RWPE1 (cell line): ENCODE measurements around the gene FBLN7.
A peak's percentile ranks its signal among the peaks of the same experiment; 100 is the strongest.

Source experiments
- CTCF ChIA-PET: fragments of 350-600 bp; sonication (Branson Sonifier 250); formaldehyde crosslinking; extraction: SDS; loops from one replicate; lab custom pipeline; 2021; lab: Yijun Ruan, JAX
- POLR2A ChIA-PET: fragments of 400-600 bp; formaldehyde crosslinking; extraction: SDS; loops from one replicate; lab custom pipeline; 2020; ENCODE audit warnings: antibody characterized with exemption; ENCODE audit not compliant: low non-redundant PET; lab: Yijun Ruan, JAX
- DNase-seq: peaks from one replicate; pipeline ENCODE4 v3.0.0; 2012; ENCODE audit warnings: low spot score
- H3K27ac ChIP-seq: fragments of 450-650 bp; 2 replicates; pipeline ENCODE4 v1.5.1; 2017
- TF ChIP-seq, protein P1 (sequence below): fragments of 450-650 bp; conservative IDR thresholded peaks from 2 replicates; pipeline ENCODE4 v1.5.1; 2017; ENCODE audit warnings: low read depth, mild to moderate bottlenecking

FBLN7 gene

DNA sequence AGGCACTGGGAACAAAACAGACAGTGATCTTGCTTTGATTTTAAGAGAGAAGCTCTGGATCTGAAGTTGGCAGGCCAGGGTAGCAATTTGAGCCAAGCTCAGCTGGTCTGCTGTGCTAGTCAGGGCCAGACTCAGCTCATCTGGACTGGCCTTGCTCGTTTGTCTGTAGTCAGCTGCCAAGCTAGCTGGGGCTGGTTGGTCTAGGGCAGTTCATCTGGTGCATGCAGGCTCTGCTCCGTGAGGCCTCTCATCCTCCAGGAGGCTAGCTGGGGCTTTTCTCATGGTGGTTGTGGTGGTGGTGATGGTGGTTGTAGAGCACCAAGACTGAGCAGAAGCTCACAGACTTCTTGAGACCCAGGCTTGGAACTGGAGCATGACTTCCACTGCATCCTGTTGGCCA is 10.3 kb downstream of the FBLN7 start:
- DNase-seq: no peak
- CTCF ChIA-PET: no interaction called here
- POLR2A ChIA-PET: interaction anchor here (0.6 kb wide), 1 partner anchor 282 kb away, joined by 3 read pairs; no protein-coding TSS in a partner anchor
- no peak overlapping the region for H3K27ac ChIP-seq
- TF ChIP-seq, protein P1, sequence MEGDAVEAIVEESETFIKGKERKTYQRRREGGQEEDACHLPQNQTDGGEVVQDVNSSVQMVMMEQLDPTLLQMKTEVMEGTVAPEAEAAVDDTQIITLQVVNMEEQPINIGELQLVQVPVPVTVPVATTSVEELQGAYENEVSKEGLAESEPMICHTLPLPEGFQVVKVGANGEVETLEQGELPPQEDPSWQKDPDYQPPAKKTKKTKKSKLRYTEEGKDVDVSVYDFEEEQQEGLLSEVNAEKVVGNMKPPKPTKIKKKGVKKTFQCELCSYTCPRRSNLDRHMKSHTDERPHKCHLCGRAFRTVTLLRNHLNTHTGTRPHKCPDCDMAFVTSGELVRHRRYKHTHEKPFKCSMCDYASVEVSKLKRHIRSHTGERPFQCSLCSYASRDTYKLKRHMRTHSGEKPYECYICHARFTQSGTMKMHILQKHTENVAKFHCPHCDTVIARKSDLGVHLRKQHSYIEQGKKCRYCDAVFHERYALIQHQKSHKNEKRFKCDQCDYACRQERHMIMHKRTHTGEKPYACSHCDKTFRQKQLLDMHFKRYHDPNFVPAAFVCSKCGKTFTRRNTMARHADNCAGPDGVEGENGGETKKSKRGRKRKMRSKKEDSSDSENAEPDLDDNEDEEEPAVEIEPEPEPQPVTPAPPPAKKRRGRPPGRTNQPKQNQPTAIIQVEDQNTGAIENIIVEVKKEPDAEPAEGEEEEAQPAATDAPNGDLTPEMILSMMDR: no peak

DNA sequence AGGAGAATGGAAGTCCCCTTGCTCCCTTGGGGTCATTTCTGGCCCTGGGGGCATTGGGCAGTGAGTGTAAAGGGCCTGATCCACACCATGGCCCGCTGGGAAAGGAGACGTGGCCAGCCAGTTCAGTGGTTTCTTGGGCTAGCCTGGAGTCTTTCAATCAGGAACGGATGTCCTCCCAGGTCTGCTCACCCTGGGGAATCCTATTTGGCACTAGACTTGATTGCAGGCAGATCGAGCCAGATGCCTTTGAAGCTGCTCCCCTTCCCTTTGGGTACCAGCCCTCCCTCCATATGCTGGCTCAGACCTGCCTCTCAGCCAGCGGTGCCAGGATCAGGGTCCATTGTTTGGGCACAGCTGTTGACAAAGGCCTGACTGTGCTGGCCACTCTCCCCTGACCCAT is 11.0 kb downstream of the FBLN7 start:
- no peak for DNase-seq
- TF ChIP-seq, protein P1: no peak
- ChIA-PET POLR2A (interaction anchor here (0.6 kb wide), 1 partner anchor 281 kb away, joined by 3 read pairs; no protein-coding TSS in a partner anchor), CTCF (no interaction called here)
- H3K27ac ChIP-seq: no peak overlapping the region

DNA sequence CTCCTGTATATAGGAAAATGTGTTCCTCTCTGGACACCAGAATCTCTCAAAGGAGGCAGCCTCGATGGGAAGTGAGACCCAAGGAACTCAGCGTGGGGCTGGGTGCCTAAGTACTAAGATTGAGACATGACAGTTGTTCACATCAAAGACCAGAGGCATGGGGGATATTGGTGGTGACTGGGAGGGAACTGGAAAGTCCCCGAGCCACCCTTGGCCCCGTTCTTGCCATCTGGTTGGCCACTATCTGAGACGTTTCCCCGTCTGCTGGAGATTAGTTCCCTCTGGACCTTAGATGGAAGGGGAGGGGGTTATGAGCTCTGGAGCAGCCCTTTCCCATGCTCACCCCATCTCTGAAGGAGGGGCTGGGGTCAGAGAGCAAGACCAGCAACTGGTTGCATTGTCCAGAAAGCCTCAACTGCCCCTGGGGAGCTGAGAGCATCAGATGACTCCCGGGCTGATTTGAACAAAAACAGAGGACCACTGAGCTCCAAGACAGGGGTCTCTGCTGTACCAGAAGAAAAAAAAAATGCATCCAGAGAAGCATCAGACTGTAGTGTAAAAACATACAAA is 11.8 kb downstream of the FBLN7 start:
- ChIA-PET POLR2A (no interaction called here), CTCF (no interaction called here)
- H3K27ac ChIP-seq: peak overlapping the region; percentile 9; the same call in 1 of the 2 replicates
- DNase-seq: no peak
- TF ChIP-seq, protein P1: no peak

DNA sequence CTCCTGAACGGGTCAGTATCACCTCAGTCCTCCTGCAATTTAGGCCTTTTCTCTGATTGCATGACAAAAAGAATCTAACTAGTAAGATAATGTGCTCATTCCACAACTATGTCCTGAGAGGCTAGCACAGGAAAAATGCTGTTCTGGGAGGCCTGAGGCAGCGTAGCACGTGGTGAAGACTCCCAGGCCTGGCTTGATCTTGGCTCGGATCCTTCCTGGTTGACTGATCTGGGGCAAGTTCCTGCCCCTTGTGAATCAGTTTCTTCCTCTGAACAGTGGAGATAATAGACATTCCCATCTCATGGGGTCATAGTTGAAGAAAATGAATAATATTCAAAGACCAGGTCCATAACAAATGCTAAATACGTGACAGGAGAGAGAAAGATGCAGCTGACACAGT is 12.3 kb downstream of the FBLN7 start:
- TF ChIP-seq, protein P1: no peak
- DNase-seq: peak; percentile 20
- POLR2A ChIA-PET: no interaction called here

DNA sequence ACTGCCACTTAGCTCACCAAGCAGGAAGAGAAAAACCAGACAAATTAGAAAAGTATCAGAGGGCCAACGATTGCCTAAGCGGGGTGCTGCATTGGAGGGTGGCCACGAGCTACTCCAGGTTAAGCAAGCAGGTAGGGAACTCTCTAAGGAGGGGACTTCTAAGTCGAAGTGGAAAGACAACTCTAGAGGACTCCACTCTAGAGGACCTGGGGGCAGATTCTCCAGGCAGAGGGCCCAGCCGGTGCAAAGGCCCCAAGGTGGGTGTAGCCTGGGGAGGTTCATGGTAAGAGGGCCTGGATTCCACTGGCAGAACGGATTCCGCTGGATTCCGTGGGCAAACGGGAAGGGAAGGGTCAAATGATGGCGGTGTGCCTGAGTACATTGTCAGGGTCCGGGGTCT is 12.7 kb downstream of the FBLN7 start:
- ChIA-PET POLR2A (no interaction called here), CTCF (no interaction called here)
- TF ChIP-seq, protein P1: no peak
- H3K27ac ChIP-seq: peak overlapping the region; percentile 9; the same call in 1 of the 2 replicates
- no peak for DNase-seq

More for the DNA sequence above, 12.3 kb downstream of the FBLN7 start:
- peak overlapping the region; percentile 9; the same call in 1 of the 2 replicates for H3K27ac ChIP-seq
- CTCF ChIA-PET: no interaction called here

DNA sequence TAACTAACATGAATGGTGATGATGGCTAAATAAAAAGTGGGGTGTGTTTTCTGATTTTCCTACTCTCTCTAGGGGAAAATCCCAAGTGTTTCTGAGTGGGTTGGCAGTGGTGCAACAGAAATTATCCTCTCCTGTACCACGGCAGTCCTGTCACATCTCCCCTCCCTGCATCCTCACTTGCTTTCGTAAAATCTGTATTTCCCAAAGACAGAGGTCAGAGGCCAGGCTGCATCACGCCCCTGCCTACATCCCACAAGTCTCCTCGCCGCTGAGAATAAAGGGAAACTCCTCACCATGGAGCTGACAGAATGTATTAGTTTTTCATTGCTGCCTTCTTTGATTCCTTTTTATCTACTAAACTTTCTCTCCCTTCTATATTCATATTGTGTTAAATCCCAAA is 13.1 kb downstream of the FBLN7 start:
- ChIA-PET POLR2A (no interaction called here), CTCF (no interaction called here)
- DNase-seq: no peak
- no peak overlapping the region for H3K27ac ChIP-seq
- TF ChIP-seq, protein P1: no peak
